ENCODE measurements around the gene TTLL7. TPM values are rescaled to one million over a fixed set of nuclear protein-coding genes. Genes with fewer than 3 reads are reported as not detected.
"Not testable (repeated sequence)": the region's sequence is repeated elsewhere in the genome, so short reads cannot be mapped to it uniquely, and the experiment has no call there.

Gene TTLL7
- total RNA-seq, 1 donor from 2014 or later: not detected

GRCh38 chr1:83920320-83920719 lies 78.6 kb downstream of the TTLL7 start:
- H3K27ac Mint-ChIP-seq: no peak overlapping the region
- intact Hi-C loops (cut with micrococcal nuclease): no loop called here
- no peaks in the 10 kb centered on the region for H3K9me3 Mint-ChIP-seq
- peaks cover 6% of the 10 kb centered on the region for H3K27me3 Mint-ChIP-seq
- no peaks in the 10 kb centered on the region for H3K36me3 Mint-ChIP-seq (ENCODE audit: low read depth)
- ChIA-PET POLR2A (no interaction called here), CTCF (no interaction called here)
- H3K4me3 Mint-ChIP-seq: no peak overlapping the region
- ATAC-seq (ENCODE audit: low read depth): no peak
- no peak for TF ChIP-seq CTCF (IDR thresholded peaks at IDR 0.05)
- DNase-seq: no peak
- no peaks in the 10 kb centered on the region for H3K4me1 Mint-ChIP-seq

- TF ChIP-seq CTCF (IDR thresholded peaks at IDR 0.05): no peak
- POLR2A ChIA-PET: no interaction called here
- Mint-ChIP-seq H3K27ac (no peak overlapping the region), H3K9me3 (peaks cover under 1% of the 10 kb centered on the region), H3K4me3 (no peak overlapping the region), H3K36me3 (ENCODE audit: low read depth) (no peaks in the 10 kb centered on the region), H3K27me3 (peaks cover 6% of the 10 kb centered on the region), H3K4me1 (no peaks in the 10 kb centered on the region)
- CTCF ChIA-PET: no interaction called here
- DNase-seq (no peak), ATAC-seq (ENCODE audit: low read depth) (no peak)
- intact Hi-C loops (cut with micrococcal nuclease): no loop called here
Measured at GRCh38 chr1:83919872-83920271, 79.1 kb downstream of the TTLL7 start.

- H3K4me3 Mint-ChIP-seq: no peak overlapping the region
Measured at GRCh38 chr1:83918688-83919285, 80.1 kb downstream of the TTLL7 start.

GRCh38 chr1:83917959-83918358 lies 81.0 kb downstream of the TTLL7 start:
- Mint-ChIP-seq H3K4me1 (no peaks in the 10 kb centered on the region), H3K9me3 (peaks cover 2% of the 10 kb centered on the region), H3K4me3 (no peak overlapping the region), H3K27me3 (peaks cover 6% of the 10 kb centered on the region), H3K36me3 (ENCODE audit: low read depth) (no peaks in the 10 kb centered on the region), H3K27ac (no peak overlapping the region)
- ChIA-PET POLR2A (no interaction called here), CTCF (no interaction called here)
- DNase-seq (no peak), ATAC-seq (ENCODE audit: low read depth) (no peak)
- TF ChIP-seq CTCF (IDR thresholded peaks at IDR 0.05): no peak
- intact Hi-C loops (cut with micrococcal nuclease): no loop called here

More at GRCh38 chr1:83918688-83919285, 80.1 kb downstream of the TTLL7 start:
- Mint-ChIP-seq H3K4me1 (no peaks in the 10 kb centered on the region), H3K27ac (no peak overlapping the region), H3K36me3 (ENCODE audit: low read depth) (no peaks in the 10 kb centered on the region), H3K9me3 (peaks cover 2% of the 10 kb centered on the region), H3K27me3 (peaks cover 6% of the 10 kb centered on the region)
- ATAC-seq (ENCODE audit: low read depth): no peak
- no peak for TF ChIP-seq CTCF (IDR thresholded peaks at IDR 0.05)
- POLR2A ChIA-PET: no interaction called here
- intact Hi-C loops (cut with micrococcal nuclease): no loop called here
- CTCF ChIA-PET: interaction anchor here (0.7 kb wide), 2 partner anchors 12 to 858 kb away, joined by 3 read pairs; no protein-coding TSS in a partner anchor
- no peak for DNase-seq

GRCh38 chr1:83916094-83916493 lies 82.8 kb downstream of the TTLL7 start:
- DNase-seq; CTCF ChIA-PET; ATAC-seq (ENCODE audit: low read depth); H3K4me3 Mint-ChIP-seq; H3K36me3 Mint-ChIP-seq (ENCODE audit: low read depth); H3K4me1 Mint-ChIP-seq; intact Hi-C loops (cut with micrococcal nuclease); H3K27ac Mint-ChIP-seq; H3K27me3 Mint-ChIP-seq; POLR2A ChIA-PET; H3K9me3 Mint-ChIP-seq: not testable (repeated sequence)

- Mint-ChIP-seq H3K9me3 (peaks cover 2% of the 10 kb centered on the region), H3K4me1 (no peaks in the 10 kb centered on the region), H3K27me3 (peaks cover 7% of the 10 kb centered on the region), H3K27ac (no peak overlapping the region), H3K4me3 (no peak overlapping the region), H3K36me3 (ENCODE audit: low read depth) (no peaks in the 10 kb centered on the region)
- TF ChIP-seq CTCF (IDR thresholded peaks at IDR 0.05): no peak
- ATAC-seq (ENCODE audit: low read depth) (no peak), DNase-seq (no peak)
- intact Hi-C loops (cut with micrococcal nuclease): no loop called here
- ChIA-PET CTCF (no interaction called here), POLR2A (no interaction called here)
Measured at GRCh38 chr1:83912876-83913275, 86.1 kb downstream of the TTLL7 start.

Measured in activated B cell treated with CpG ODN at 0.5 μM for 24 hours (primary cell).